Measurements from ENCODE around the gene KSR2.

KSR2 gene

GRCh38 chr12:117437516-117438255 is 531.1 kb downstream of the KSR2 start:
- no peak for DNase-seq (ENCODE audit: low read depth)
- TF ChIP-seq CTCF (conservative IDR thresholded peaks at IDR 0.05; ENCODE audit: control insufficient read depth, insufficient read depth, low read depth, low read length), result no peak
- H3K4me3 ChIP-seq (ENCODE audit: control insufficient read depth, low read depth, low read length), result no peak overlapping the region

DNA sequence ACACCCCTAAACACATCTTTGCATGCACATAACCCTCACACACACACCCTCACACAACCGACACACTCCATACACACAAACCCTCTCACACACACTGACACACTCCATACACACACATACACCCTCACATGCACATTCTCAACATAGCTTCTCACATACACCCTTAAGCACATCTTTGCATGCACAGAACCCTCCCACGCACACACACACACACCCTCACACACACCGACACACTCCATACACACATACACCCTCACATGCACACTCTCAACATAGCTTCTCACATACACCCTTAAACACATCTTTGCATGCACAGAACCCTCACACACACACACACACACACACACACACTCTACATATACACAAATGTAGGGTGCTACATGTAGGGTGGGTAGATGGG is 534.9 kb downstream of the KSR2 start:
- no peak for DNase-seq (ENCODE audit: low read depth)
- H3K4me3 ChIP-seq (ENCODE audit: control insufficient read depth, low read depth, low read length), result no peak overlapping the region
- TF ChIP-seq CTCF (conservative IDR thresholded peaks at IDR 0.05; ENCODE audit: control insufficient read depth, insufficient read depth, low read depth, low read length), result no peak

- no peak for TF ChIP-seq CTCF (conservative IDR thresholded peaks at IDR 0.05; ENCODE audit: control insufficient read depth, insufficient read depth, low read depth, low read length)
- DNase-seq (ENCODE audit: low read depth), result no peak
- no peak overlapping the region for H3K4me3 ChIP-seq (ENCODE audit: control insufficient read depth, low read depth, low read length)
These were observed 538.5 kb downstream of the KSR2 start for GRCh38 chr12:117430246-117430645.

GRCh38 chr12:117427211-117427610 is 541.6 kb downstream of the KSR2 start:
- no peak for DNase-seq (ENCODE audit: low read depth)
- no peak for TF ChIP-seq CTCF (conservative IDR thresholded peaks at IDR 0.05; ENCODE audit: control insufficient read depth, insufficient read depth, low read depth, low read length)
- no peak overlapping the region for H3K4me3 ChIP-seq (ENCODE audit: control insufficient read depth, low read depth, low read length)

DNA sequence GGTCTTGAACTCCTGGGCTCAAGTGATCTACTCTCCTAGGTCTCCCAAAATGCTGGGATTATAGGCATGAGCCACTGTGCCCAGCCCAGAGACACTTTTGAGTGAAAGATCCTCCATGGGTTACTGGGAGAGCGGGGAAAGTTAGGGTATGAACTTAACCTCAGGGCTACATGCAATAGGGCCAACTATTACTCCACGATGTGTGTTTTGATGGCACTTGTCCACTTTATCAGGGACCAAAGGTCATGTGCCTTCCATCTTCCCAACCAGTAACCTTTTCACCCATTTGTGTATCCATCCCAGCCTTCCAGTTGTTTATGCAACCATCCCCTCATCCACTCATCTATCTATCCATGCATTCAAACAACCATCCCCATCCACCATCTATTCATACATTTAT is 546.8 kb downstream of the KSR2 start:
- DNase-seq (ENCODE audit: low read depth), result no peak

DNA sequence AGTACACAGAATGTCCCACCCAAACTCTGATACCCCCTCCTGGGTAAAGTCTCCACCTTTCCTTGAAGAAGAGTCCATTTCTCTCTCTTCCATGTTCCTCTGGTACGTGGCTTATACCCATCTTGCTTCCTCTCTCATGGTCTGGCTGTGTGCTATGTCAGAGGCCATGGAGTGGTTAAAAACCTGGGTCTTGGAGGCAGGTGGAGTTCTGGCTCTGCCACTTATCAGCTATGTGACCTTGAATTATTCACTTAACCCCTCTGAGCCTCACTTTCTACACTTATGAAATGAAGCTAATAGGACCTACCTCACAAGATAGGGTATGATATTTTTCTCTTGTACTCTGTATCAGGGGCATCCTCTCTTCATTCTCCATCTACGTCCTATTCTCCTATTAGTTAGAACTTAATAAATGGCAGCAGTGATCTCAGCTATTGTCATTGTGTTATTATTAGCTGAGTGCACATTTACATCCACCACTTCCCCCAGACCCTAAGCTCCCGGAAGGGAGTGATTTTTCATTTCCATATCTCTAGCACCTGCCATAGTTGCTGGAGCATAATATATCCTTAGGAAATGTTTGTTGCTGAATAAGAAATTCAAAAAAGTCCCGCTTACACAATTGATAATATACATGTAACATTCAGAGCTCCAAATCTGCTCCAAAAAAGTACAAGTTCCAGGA is 547.6 kb downstream of the KSR2 start:
- no peak overlapping the region for H3K4me3 ChIP-seq (ENCODE audit: control insufficient read depth, low read depth, low read length)
- DNase-seq (ENCODE audit: low read depth), result no peak
- TF ChIP-seq CTCF (conservative IDR thresholded peaks at IDR 0.05; ENCODE audit: control insufficient read depth, insufficient read depth, low read depth, low read length), result no peak

More for the DNA sequence above, 546.8 kb downstream of the KSR2 start:
- no peak overlapping the region for H3K4me3 ChIP-seq (ENCODE audit: control insufficient read depth, low read depth, low read length)
- TF ChIP-seq CTCF (conservative IDR thresholded peaks at IDR 0.05; ENCODE audit: control insufficient read depth, insufficient read depth, low read depth, low read length), result no peak
